Measurements from ENCODE around the gene BCAN. TPM values are rescaled to one million over a fixed set of nuclear protein-coding genes. Genes with fewer than 3 reads are reported as not detected.

BCAN gene
- total RNA-seq, 1 experiment from 2014 or later: 3.6 TPM

DNA sequence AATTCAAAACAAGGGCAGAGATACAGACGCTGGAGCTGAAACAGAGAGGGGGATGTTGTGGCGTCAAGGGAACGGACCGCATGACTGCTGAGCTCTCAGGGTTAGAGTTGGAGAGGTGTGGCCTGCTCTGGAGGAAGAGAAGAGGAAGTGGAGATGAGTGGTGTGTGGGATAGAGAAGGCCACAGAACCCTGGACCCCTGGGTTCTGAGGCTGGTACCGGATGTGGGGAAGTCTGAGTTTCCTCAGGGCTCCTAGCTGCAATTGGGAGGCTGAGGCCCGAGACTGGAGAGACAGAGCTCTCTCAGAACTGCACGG is 1.8 kb downstream of the BCAN start (continued):
- TF ChIP-seq, protein P1, sequence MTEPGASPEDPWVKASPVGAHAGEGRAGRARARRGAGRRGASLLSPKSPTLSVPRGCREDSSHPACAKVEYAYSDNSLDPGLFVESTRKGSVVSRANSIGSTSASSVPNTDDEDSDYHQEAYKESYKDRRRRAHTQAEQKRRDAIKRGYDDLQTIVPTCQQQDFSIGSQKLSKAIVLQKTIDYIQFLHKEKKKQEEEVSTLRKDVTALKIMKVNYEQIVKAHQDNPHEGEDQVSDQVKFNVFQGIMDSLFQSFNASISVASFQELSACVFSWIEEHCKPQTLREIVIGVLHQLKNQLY (CRISPR knock-in tag; IDR thresholded peaks at IDR 0.05): no peak
- TF ChIP-seq ZNF423 (CRISPR knock-in tag; IDR thresholded peaks at IDR 0.05) (no peak), ESRRA (CRISPR knock-in tag; IDR thresholded peaks at IDR 0.05; ENCODE audit: borderline replicate concordance) (no peak)
- TF ChIP-seq, protein P2, sequence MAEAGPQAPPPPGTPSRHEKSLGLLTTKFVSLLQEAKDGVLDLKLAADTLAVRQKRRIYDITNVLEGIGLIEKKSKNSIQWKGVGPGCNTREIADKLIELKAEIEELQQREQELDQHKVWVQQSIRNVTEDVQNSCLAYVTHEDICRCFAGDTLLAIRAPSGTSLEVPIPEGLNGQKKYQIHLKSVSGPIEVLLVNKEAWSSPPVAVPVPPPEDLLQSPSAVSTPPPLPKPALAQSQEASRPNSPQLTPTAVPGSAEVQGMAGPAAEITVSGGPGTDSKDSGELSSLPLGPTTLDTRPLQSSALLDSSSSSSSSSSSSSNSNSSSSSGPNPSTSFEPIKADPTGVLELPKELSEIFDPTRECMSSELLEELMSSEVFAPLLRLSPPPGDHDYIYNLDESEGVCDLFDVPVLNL (CRISPR knock-in tag; IDR thresholded peaks at IDR 0.05; ENCODE audit: borderline replicate concordance, low read depth): no peak
- TF ChIP-seq, protein P3, sequence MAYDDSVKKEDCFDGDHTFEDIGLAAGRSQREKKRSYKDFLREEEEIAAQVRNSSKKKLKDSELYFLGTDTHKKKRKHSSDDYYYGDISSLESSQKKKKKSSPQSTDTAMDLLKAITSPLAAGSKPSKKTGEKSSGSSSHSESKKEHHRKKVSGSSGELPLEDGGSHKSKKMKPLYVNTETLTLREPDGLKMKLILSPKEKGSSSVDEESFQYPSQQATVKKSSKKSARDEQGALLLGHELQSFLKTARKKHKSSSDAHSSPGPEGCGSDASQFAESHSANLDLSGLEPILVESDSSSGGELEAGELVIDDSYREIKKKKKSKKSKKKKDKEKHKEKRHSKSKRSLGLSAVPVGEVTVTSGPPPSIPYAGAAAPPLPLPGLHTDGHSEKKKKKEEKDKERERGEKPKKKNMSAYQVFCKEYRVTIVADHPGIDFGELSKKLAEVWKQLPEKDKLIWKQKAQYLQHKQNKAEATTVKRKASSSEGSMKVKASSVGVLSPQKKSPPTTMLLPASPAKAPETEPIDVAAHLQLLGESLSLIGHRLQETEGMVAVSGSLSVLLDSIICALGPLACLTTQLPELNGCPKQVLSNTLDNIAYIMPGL (CRISPR knock-in tag; IDR thresholded peaks at IDR 0.05): no peak

DNA sequence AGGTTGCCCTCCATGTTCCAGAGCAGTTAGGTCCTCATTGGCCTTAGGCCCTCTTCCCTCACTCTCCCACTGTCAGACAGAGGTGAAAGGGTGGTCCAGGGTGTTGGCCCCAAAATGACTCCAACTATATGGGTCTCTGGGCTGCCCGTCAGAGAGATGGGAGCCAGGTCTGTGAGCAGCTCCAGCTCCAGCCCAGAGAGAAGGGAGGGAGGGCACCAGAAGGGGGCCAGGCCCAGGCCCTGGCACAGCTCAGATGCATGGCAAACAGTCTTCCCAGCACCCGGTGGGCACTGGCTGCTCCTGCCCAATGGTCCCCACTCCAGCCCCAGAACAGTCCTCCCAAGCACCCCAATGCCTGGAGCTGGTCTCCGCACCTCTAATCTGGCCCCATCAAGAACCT is 2.2 kb downstream of the BCAN start:
- H3K36me3 Mint-ChIP-seq: no peaks in the 10 kb centered on the region
- POLR2A ChIA-PET: interaction anchor here (1.2 kb wide), 1 partner anchor 13 kb away, joined by 3 read pairs; no protein-coding TSS in a partner anchor
- DNase-seq (ENCODE audit: low spot score) (no peak), ATAC-seq (no peak)
- no peak for TF ChIP-seq GABPB1 (CRISPR knock-in tag; IDR thresholded peaks at IDR 0.05)
- TF ChIP-seq, protein P4, sequence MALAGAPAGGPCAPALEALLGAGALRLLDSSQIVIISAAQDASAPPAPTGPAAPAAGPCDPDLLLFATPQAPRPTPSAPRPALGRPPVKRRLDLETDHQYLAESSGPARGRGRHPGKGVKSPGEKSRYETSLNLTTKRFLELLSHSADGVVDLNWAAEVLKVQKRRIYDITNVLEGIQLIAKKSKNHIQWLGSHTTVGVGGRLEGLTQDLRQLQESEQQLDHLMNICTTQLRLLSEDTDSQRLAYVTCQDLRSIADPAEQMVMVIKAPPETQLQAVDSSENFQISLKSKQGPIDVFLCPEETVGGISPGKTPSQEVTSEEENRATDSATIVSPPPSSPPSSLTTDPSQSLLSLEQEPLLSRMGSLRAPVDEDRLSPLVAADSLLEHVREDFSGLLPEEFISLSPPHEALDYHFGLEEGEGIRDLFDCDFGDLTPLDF (CRISPR knock-in tag; IDR thresholded peaks at IDR 0.05): no peak
- TF ChIP-seq, protein P5, sequence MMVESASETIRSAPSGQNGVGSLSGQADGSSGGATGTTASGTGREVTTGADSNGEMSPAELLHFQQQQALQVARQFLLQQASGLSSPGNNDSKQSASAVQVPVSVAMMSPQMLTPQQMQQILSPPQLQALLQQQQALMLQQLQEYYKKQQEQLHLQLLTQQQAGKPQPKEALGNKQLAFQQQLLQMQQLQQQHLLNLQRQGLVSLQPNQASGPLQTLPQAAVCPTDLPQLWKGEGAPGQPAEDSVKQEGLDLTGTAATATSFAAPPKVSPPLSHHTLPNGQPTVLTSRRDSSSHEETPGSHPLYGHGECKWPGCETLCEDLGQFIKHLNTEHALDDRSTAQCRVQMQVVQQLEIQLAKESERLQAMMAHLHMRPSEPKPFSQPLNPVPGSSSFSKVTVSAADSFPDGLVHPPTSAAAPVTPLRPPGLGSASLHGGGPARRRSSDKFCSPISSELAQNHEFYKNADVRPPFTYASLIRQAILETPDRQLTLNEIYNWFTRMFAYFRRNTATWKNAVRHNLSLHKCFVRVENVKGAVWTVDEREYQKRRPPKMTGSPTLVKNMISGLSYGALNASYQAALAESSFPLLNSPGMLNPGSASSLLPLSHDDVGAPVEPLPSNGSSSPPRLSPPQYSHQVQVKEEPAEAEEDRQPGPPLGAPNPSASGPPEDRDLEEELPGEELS (CRISPR knock-in tag; IDR thresholded peaks at IDR 0.05): no peak
- TF ChIP-seq, protein P6, sequence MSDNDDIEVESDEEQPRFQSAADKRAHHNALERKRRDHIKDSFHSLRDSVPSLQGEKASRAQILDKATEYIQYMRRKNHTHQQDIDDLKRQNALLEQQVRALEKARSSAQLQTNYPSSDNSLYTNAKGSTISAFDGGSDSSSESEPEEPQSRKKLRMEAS (CRISPR knock-in tag; IDR thresholded peaks at IDR 0.05): no peak
- no peak for TF ChIP-seq ZBTB21 (CRISPR knock-in tag; IDR thresholded peaks at IDR 0.05; ENCODE audit: borderline replicate concordance)
- TF ChIP-seq, protein P7, sequence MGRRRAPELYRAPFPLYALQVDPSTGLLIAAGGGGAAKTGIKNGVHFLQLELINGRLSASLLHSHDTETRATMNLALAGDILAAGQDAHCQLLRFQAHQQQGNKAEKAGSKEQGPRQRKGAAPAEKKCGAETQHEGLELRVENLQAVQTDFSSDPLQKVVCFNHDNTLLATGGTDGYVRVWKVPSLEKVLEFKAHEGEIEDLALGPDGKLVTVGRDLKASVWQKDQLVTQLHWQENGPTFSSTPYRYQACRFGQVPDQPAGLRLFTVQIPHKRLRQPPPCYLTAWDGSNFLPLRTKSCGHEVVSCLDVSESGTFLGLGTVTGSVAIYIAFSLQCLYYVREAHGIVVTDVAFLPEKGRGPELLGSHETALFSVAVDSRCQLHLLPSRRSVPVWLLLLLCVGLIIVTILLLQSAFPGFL (CRISPR knock-in tag; IDR thresholded peaks at IDR 0.05; ENCODE audit: borderline replicate concordance): no peak
- TF ChIP-seq SMAD3 (CRISPR knock-in tag; IDR thresholded peaks at IDR 0.05; ENCODE audit: borderline replicate concordance): no peak
- TF ChIP-seq, protein P8, sequence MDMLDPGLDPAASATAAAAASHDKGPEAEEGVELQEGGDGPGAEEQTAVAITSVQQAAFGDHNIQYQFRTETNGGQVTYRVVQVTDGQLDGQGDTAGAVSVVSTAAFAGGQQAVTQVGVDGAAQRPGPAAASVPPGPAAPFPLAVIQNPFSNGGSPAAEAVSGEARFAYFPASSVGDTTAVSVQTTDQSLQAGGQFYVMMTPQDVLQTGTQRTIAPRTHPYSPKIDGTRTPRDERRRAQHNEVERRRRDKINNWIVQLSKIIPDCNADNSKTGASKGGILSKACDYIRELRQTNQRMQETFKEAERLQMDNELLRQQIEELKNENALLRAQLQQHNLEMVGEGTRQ (CRISPR knock-in tag; IDR thresholded peaks at IDR 0.05): no peak
- no peak for TF ChIP-seq NFATC4 (CRISPR knock-in tag; IDR thresholded peaks at IDR 0.05)
- TF ChIP-seq, protein P9, sequence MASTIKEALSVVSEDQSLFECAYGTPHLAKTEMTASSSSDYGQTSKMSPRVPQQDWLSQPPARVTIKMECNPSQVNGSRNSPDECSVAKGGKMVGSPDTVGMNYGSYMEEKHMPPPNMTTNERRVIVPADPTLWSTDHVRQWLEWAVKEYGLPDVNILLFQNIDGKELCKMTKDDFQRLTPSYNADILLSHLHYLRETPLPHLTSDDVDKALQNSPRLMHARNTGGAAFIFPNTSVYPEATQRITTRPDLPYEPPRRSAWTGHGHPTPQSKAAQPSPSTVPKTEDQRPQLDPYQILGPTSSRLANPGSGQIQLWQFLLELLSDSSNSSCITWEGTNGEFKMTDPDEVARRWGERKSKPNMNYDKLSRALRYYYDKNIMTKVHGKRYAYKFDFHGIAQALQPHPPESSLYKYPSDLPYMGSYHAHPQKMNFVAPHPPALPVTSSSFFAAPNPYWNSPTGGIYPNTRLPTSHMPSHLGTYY (CRISPR knock-in tag; IDR thresholded peaks at IDR 0.05): no peak
- no peak for TF ChIP-seq MYBL2 (CRISPR knock-in tag; IDR thresholded peaks at IDR 0.05)
- no peak for TF ChIP-seq OVOL2 (CRISPR knock-in tag; IDR thresholded peaks at IDR 0.05; ENCODE audit: borderline replicate concordance)
- no peak for TF ChIP-seq FOXK1 (CRISPR knock-in tag; IDR thresholded peaks at IDR 0.05)
- TF ChIP-seq, protein P10, sequence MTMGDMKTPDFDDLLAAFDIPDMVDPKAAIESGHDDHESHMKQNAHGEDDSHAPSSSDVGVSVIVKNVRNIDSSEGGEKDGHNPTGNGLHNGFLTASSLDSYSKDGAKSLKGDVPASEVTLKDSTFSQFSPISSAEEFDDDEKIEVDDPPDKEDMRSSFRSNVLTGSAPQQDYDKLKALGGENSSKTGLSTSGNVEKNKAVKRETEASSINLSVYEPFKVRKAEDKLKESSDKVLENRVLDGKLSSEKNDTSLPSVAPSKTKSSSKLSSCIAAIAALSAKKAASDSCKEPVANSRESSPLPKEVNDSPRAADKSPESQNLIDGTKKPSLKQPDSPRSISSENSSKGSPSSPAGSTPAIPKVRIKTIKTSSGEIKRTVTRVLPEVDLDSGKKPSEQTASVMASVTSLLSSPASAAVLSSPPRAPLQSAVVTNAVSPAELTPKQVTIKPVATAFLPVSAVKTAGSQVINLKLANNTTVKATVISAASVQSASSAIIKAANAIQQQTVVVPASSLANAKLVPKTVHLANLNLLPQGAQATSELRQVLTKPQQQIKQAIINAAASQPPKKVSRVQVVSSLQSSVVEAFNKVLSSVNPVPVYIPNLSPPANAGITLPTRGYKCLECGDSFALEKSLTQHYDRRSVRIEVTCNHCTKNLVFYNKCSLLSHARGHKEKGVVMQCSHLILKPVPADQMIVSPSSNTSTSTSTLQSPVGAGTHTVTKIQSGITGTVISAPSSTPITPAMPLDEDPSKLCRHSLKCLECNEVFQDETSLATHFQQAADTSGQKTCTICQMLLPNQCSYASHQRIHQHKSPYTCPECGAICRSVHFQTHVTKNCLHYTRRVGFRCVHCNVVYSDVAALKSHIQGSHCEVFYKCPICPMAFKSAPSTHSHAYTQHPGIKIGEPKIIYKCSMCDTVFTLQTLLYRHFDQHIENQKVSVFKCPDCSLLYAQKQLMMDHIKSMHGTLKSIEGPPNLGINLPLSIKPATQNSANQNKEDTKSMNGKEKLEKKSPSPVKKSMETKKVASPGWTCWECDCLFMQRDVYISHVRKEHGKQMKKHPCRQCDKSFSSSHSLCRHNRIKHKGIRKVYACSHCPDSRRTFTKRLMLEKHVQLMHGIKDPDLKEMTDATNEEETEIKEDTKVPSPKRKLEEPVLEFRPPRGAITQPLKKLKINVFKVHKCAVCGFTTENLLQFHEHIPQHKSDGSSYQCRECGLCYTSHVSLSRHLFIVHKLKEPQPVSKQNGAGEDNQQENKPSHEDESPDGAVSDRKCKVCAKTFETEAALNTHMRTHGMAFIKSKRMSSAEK (CRISPR knock-in tag; IDR thresholded peaks at IDR 0.05; ENCODE audit: borderline replicate concordance): no peak
- CTCF ChIA-PET: interaction anchor here (1.0 to 12.1 kb wide), 12 partner anchors 11 to 266 kb away, joined by 3 to 180 read pairs (median 21); partner anchors contain the start of genes HAPLN2 and NES
- H3K27me3 Mint-ChIP-seq (ENCODE audit: low read depth): peaks cover 99% of the 10 kb centered on the region
- peaks cover 29% of the 10 kb centered on the region for H3K4me1 Mint-ChIP-seq
- H3K4me3 Mint-ChIP-seq: no peak overlapping the region
- H3K9me3 Mint-ChIP-seq: no peaks in the 10 kb centered on the region
- H3K27ac Mint-ChIP-seq: no peak overlapping the region
